Measurements from ENCODE around the gene LRRC4C. TPM values are rescaled to one million over a fixed set of nuclear protein-coding genes. Genes with fewer than 3 reads are reported as not detected.

Gene LRRC4C
- total RNA-seq, 2 donors from 2014 or later, result 0.84 to 0.95 TPM

DNA sequence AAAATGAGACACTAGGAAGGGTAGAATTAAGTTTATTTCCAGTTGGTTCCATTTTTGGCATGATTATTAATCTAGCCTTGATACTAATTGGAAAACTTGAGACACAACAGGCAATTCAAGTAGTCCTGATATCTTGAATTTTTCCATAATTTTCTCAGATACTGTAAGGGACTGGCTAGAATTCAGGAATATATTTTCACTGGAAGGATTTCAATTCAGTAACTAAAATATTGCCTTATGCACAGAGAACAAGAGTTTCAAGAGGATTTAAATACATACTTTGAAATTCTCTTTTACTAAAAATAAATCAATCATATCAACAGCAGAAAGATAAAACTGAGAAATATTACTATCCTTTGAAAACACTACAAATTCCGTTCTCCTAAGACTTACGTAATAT lies 632.9 kb downstream of the LRRC4C start:
- TF ChIP-seq, protein P1, sequence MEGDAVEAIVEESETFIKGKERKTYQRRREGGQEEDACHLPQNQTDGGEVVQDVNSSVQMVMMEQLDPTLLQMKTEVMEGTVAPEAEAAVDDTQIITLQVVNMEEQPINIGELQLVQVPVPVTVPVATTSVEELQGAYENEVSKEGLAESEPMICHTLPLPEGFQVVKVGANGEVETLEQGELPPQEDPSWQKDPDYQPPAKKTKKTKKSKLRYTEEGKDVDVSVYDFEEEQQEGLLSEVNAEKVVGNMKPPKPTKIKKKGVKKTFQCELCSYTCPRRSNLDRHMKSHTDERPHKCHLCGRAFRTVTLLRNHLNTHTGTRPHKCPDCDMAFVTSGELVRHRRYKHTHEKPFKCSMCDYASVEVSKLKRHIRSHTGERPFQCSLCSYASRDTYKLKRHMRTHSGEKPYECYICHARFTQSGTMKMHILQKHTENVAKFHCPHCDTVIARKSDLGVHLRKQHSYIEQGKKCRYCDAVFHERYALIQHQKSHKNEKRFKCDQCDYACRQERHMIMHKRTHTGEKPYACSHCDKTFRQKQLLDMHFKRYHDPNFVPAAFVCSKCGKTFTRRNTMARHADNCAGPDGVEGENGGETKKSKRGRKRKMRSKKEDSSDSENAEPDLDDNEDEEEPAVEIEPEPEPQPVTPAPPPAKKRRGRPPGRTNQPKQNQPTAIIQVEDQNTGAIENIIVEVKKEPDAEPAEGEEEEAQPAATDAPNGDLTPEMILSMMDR (conservative IDR thresholded peaks at IDR 0.05), result no peak
- no peaks in the 10 kb centered on the region for H3K9me3 Mint-ChIP-seq

DNA sequence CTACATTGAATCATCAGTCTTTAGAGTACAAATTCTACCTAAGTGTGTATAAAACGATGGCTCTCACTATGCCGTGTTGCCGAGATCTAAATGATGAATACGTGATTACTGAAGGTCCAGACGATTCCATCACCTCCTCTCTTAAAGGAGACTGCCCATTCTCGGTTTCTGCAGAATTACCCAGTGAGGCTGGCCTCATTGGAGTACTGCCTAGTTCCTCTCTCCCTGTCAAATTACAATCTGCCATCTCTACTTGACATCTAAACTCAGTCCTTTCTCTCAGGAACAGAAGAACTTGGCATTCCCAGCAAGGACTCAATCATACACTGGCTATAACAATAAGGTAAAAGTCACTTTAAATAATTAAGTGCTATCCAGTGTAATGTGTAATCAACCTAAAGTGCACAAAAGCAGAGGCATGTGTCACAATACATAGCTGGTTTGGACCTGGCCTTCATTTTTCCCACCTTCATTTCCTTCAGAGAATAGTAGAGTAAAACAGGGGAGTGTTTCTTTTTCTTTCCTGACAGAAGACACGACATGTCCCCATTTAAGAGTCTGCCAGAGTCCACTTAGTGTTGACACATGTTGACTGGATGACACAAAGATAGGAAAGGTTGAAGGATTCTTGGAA lies 634.1 kb downstream of the LRRC4C start:
- H3K27ac Mint-ChIP-seq, result no peak overlapping the region
- Histone ChIP-seq H3K27me3 (ENCODE audit: control insufficient read depth, insufficient read depth, low read length, poor library complexity, severe bottlenecking) (no peaks in the 10 kb centered on the region), H3K27ac (ENCODE audit: low read depth, low read length) (no peak overlapping the region), H3K36me3 (ENCODE audit: control insufficient read depth, insufficient read depth, low read length) (no peaks in the 10 kb centered on the region), H3K4me3 (ENCODE audit: low read length) (no peak overlapping the region), H3K9ac (ENCODE audit: extremely low read depth, low read length, poor library complexity, severe bottlenecking) (no peak overlapping the region), H3K9me3 (ENCODE audit: control insufficient read depth, low read length) (no peaks in the 10 kb centered on the region), H3K4me1 (ENCODE audit: control insufficient read depth, insufficient read depth, low read length) (no peaks in the 10 kb centered on the region)
- H3K9me3 Mint-ChIP-seq, result no peaks in the 10 kb centered on the region
- 88 to 100% methylated on average over 6 of the region's 7 CpGs for WGBS, 2 experiments (ENCODE audit: insufficient coverage in 1 of 2, insufficient read length in 1 of 2)
- no peaks in the 10 kb centered on the region for H3K27me3 Mint-ChIP-seq (ENCODE audit: insufficient read depth)
- H3K36me3 Mint-ChIP-seq (ENCODE audit: low read depth), result no peaks in the 10 kb centered on the region
- no peaks in the 10 kb centered on the region for H3K4me1 Mint-ChIP-seq
- TF ChIP-seq, protein P1 (conservative IDR thresholded peaks at IDR 0.05), result no peak
- no peak for DNase-seq
- H3K4me3 Mint-ChIP-seq, result no peak overlapping the region

More for the DNA sequence above, 632.9 kb downstream of the LRRC4C start:
- WGBS, 2 experiments (ENCODE audit: insufficient coverage in 1 of 2, insufficient read length in 1 of 2), result 93% methylated on average over 2 of the region's 2 CpGs; no CpG with 5 or more reads in 1 of the 2 experiments
- Histone ChIP-seq H3K36me3 (ENCODE audit: control insufficient read depth, insufficient read depth, low read length) (no peaks in the 10 kb centered on the region), H3K4me1 (ENCODE audit: control insufficient read depth, insufficient read depth, low read length) (no peaks in the 10 kb centered on the region), H3K9ac (ENCODE audit: extremely low read depth, low read length, poor library complexity, severe bottlenecking) (no peak overlapping the region), H3K9me3 (ENCODE audit: control insufficient read depth, low read length) (no peaks in the 10 kb centered on the region), H3K27me3 (ENCODE audit: control insufficient read depth, insufficient read depth, low read length, poor library complexity, severe bottlenecking) (no peaks in the 10 kb centered on the region), H3K27ac (ENCODE audit: low read depth, low read length) (no peak overlapping the region), H3K4me3 (ENCODE audit: low read length) (no peak overlapping the region)
- Mint-ChIP-seq H3K27me3 (ENCODE audit: insufficient read depth) (no peaks in the 10 kb centered on the region), H3K4me3 (no peak overlapping the region), H3K27ac (no peak overlapping the region), H3K4me1 (peaks cover 4% of the 10 kb centered on the region), H3K36me3 (ENCODE audit: low read depth) (no peaks in the 10 kb centered on the region)
- DNase-seq, result no peak

DNA sequence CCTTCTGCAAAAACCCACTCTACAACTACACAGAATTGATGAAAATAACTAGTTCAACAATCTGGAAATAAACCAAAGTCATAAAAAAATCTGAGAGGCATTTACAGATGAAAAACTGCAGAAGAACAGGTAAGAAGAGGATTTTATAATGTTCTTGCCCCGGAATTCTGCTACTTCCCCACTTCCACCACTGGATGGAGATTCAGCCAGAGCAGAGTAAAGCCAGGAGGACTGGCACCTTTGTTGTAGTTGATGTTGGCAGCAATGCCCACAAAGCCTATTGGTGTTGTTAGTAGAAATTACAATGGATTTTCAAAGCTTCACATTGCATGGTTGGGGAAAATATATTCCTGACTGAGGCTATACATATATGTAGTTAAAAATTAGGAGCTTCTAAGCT lies 640.2 kb downstream of the LRRC4C start:
- Mint-ChIP-seq H3K4me3 (no peak overlapping the region), H3K27me3 (ENCODE audit: insufficient read depth) (no peaks in the 10 kb centered on the region), H3K9me3 (peaks cover 6% of the 10 kb centered on the region), H3K4me1 (peaks cover 8% of the 10 kb centered on the region), H3K27ac (no peak overlapping the region), H3K36me3 (ENCODE audit: low read depth) (peaks cover 3% of the 10 kb centered on the region)
- 87% methylated on average over 1 of the region's 1 CpG; no CpG with 5 or more reads in 1 of the 2 experiments for WGBS, 2 experiments (ENCODE audit: insufficient coverage in 1 of 2, insufficient read length in 1 of 2)
- no peaks in the 10 kb centered on the region for H3K4me1 ChIP-seq (ENCODE audit: control insufficient read depth, insufficient read depth, low read length)
- no peaks in the 10 kb centered on the region for H3K27me3 ChIP-seq (ENCODE audit: control insufficient read depth, insufficient read depth, low read length, poor library complexity, severe bottlenecking)
- TF ChIP-seq, protein P1 (conservative IDR thresholded peaks at IDR 0.05), result peak; percentile 74
- no peak overlapping the region for H3K27ac ChIP-seq (ENCODE audit: low read depth, low read length)
- no peaks in the 10 kb centered on the region for H3K36me3 ChIP-seq (ENCODE audit: control insufficient read depth, insufficient read depth, low read length)
- H3K9ac ChIP-seq (ENCODE audit: extremely low read depth, low read length, poor library complexity, severe bottlenecking), result no peak overlapping the region
- no peaks in the 10 kb centered on the region for H3K9me3 ChIP-seq (ENCODE audit: control insufficient read depth, low read length)
- DNase-seq, result peak; percentile 52
- no peak overlapping the region for H3K4me3 ChIP-seq (ENCODE audit: low read length)

Data from endodermal cell (in vitro differentiated cells).